Stimulated activated effector memory CD8-positive, alpha-beta T cell treated with anti-CD3 and anti-CD28 coated beads, Interleukin-12 subunit alpha, Interleukin-12 subunit beta, amount 100 ng/mL, for 72 hours (primary cell): Measurements from ENCODE around the gene SFXN2.

ENCODE experiments used
- ATAC-seq: fragments of 150-1000 bp; cut with Tn5 transposase; 2 replicates; pipeline ENCODE4 v1.10.0; 2021
- DNase-seq, 2 donors: peaks; one replicate each; pipeline ENCODE4 v3.0.0; 2021 to 2022; ENCODE audit warnings: low spot score in 2 of 2
- H3K27ac Mint-ChIP-seq: one replicate; pipeline ENCODE4 v1.8.0; 2022; ENCODE audit warnings: mild to moderate bottlenecking, mixed read lengths
- H3K36me3 Mint-ChIP-seq: one replicate; pipeline ENCODE4 v1.8.0; 2022; ENCODE audit warnings: mild to moderate bottlenecking, mixed read lengths
- H3K4me1 Mint-ChIP-seq: one replicate; pipeline ENCODE4 v1.8.0; 2022; ENCODE audit warnings: mixed read lengths
- H3K4me3 Mint-ChIP-seq: one replicate; pipeline ENCODE4 v1.8.0; 2022; ENCODE audit warnings: mild to moderate bottlenecking, mixed read lengths
- H3K9me3 Mint-ChIP-seq: one replicate; pipeline ENCODE4 v1.8.0; 2022; ENCODE audit warnings: mixed read lengths

SFXN2 gene

DNA sequence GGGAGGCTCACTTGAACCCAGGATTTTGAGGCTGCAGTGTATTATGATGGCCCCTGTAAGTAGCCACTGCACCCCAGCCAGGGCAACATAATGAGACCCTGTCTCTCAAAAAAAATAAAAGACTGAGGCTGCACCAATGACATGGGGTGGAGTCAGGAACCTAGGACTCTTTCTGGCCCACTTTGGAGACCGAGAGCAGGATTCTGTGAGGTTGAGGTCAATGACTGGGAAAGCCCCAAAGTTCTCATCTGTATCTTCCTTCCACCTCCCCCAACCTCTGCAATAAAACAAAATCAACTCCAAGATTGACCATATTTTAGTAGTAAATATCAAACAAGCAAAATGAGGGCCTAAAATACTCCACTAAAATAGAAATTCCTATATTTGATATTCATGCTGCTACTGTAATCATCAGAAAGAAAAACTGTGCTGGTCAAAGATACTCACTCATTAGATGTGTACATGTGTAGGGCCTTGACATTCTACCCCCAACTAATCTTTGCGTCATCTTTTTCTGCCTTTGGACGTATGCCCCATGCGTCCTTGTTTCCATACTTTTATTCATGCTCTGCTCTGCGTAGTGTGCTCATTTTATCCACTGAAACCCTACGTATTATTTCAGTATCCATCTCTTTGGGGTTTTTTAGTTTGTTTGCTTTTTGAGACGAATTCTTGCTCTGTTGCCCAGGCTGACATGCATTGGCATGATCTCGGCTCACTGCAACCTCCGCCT, 53.2 kb downstream of the SFXN2 start:
- H3K9me3 Mint-ChIP-seq = no peaks in the 10 kb centered on the region
- no peak overlapping the region for H3K4me3 Mint-ChIP-seq
- peaks cover 43% of the 10 kb centered on the region for H3K4me1 Mint-ChIP-seq
- peaks cover 34% of the 10 kb centered on the region for H3K36me3 Mint-ChIP-seq
- no peak for DNase-seq
- H3K27ac Mint-ChIP-seq = no peak overlapping the region
- ATAC-seq = peak; percentile 67

GRCh38 chr10:102769375-102770107, 55.1 kb downstream of the SFXN2 start:
- H3K36me3 Mint-ChIP-seq = peaks cover 27% of the 10 kb centered on the region
- H3K4me1 Mint-ChIP-seq = peaks cover 59% of the 10 kb centered on the region
- H3K27ac Mint-ChIP-seq = peak overlapping the region; percentile 77
- ATAC-seq = peak; percentile 15
- no peaks in the 10 kb centered on the region for H3K9me3 Mint-ChIP-seq
- H3K4me3 Mint-ChIP-seq = no peak overlapping the region
- DNase-seq = no peak

DNA sequence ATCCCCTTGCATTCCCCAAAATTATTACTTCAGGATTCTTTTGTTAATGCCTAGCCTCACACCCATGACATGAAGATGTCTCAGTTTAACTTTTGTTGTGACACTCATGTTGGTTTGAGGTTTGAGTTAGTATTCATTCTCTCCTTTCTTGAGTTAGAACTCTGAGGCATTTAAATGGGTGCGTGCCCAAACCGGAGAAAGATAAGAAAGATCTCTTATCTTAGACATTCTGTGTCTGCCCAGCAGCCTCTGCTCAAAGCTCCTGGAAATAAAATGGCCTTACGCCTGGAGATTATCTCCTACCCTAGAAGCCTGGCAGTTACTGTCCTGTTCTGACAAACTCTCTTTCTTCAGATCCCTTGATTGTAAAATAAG, 55.7 kb downstream of the SFXN2 start:
- no peak for DNase-seq
- H3K27ac Mint-ChIP-seq = peak overlapping the region; percentile 77
- H3K4me1 Mint-ChIP-seq = peaks cover 63% of the 10 kb centered on the region
- H3K4me3 Mint-ChIP-seq = no peak overlapping the region
- peak; percentile 74 for ATAC-seq
- H3K9me3 Mint-ChIP-seq = no peaks in the 10 kb centered on the region
- peaks cover 31% of the 10 kb centered on the region for H3K36me3 Mint-ChIP-seq

- ATAC-seq (peak; percentile 43), DNase-seq (no peak)
- H3K9me3 Mint-ChIP-seq = no peaks in the 10 kb centered on the region
- H3K36me3 Mint-ChIP-seq = peaks cover 27% of the 10 kb centered on the region
- peaks cover 69% of the 10 kb centered on the region for H3K4me1 Mint-ChIP-seq
- peak overlapping the region; percentile 77 for H3K27ac Mint-ChIP-seq
- no peak overlapping the region for H3K4me3 Mint-ChIP-seq
Observed at GRCh38 chr10:102770792-102771191, 56.4 kb downstream of the SFXN2 start.

- Mint-ChIP-seq H3K27ac (peak overlapping the region; percentile 58), H3K4me1 (peaks cover 62% of the 10 kb centered on the region), H3K4me3 (no peak overlapping the region), H3K36me3 (peaks cover 22% of the 10 kb centered on the region), H3K9me3 (no peaks in the 10 kb centered on the region)
- no peak for DNase-seq
- ATAC-seq = no peak
Observed at GRCh38 chr10:102773320-102773719, 58.9 kb downstream of the SFXN2 start.

DNA sequence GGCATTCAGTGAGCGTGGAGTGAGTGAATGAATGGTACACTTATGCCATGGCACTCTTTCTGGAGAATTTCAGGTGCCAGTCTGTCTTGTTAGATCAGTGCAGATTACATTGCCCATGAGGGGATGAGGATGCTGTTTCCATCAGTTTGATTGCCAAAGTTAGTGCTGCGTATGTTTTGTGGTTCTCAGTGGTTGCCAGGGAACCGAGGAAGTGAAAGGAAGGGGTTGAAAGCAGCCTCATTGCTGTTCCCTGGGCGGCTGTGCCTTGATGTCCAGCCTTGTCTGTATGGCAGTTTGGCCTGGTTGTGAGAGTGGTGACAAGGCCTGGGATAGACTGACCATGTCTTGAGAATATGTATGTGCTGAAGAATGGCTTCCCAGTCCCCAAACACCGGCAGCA, 59.5 kb downstream of the SFXN2 start:
- H3K36me3 Mint-ChIP-seq = peaks cover 22% of the 10 kb centered on the region
- peaks cover 64% of the 10 kb centered on the region for H3K4me1 Mint-ChIP-seq
- no peak overlapping the region for H3K4me3 Mint-ChIP-seq
- DNase-seq (no peak), ATAC-seq (peak; percentile 25)
- peak overlapping the region; percentile 58 for H3K27ac Mint-ChIP-seq
- H3K9me3 Mint-ChIP-seq = no peaks in the 10 kb centered on the region

- peaks cover 58% of the 10 kb centered on the region for H3K4me1 Mint-ChIP-seq
- DNase-seq (no peak), ATAC-seq (no peak)
- peaks cover 22% of the 10 kb centered on the region for H3K36me3 Mint-ChIP-seq
- H3K27ac Mint-ChIP-seq = no peak overlapping the region
- H3K9me3 Mint-ChIP-seq = no peaks in the 10 kb centered on the region
- no peak overlapping the region for H3K4me3 Mint-ChIP-seq
Observed at GRCh38 chr10:102775201-102775934, 60.9 kb downstream of the SFXN2 start.

DNA sequence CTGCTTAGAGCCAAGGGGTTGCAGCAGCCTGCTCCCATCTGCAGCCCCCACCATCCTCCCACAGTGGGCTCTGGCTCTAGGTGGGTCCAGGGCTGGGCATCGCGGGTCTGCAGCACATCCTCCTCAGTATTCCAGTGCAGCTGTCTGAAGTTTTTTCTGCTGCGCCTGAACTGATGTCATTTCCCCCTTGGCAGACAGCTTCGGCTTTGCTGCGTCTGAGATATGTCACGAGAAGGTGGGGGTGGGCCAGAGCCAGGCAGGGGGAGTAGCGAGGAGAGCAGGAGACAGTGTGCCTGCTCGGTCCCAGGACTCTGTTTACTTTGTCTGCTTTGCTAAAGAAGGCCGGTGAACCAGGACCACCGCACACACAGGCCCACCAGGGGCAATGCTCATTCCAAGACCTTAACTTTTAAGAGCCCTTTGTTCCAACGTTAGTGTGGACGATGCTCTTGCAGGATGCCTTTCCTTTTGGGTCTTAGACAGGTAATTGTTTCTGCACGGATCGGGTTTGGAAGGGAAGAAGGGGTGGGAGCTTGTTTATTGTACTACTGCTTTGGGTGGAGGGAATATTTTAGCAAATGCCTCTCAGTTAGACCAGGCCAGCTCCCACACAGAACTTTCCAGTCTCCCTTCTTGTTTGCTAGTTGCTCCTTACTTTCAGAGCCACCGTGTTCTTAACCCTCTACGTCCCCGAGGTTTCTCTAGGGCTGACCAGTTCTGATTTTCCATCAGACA, 61.7 kb downstream of the SFXN2 start:
- H3K27ac Mint-ChIP-seq = peak overlapping the region; percentile 81
- peaks cover 22% of the 10 kb centered on the region for H3K36me3 Mint-ChIP-seq
- H3K4me1 Mint-ChIP-seq = peaks cover 58% of the 10 kb centered on the region
- DNase-seq = no peak
- H3K9me3 Mint-ChIP-seq = no peaks in the 10 kb centered on the region
- ATAC-seq = no peak
- H3K4me3 Mint-ChIP-seq = no peak overlapping the region

DNA sequence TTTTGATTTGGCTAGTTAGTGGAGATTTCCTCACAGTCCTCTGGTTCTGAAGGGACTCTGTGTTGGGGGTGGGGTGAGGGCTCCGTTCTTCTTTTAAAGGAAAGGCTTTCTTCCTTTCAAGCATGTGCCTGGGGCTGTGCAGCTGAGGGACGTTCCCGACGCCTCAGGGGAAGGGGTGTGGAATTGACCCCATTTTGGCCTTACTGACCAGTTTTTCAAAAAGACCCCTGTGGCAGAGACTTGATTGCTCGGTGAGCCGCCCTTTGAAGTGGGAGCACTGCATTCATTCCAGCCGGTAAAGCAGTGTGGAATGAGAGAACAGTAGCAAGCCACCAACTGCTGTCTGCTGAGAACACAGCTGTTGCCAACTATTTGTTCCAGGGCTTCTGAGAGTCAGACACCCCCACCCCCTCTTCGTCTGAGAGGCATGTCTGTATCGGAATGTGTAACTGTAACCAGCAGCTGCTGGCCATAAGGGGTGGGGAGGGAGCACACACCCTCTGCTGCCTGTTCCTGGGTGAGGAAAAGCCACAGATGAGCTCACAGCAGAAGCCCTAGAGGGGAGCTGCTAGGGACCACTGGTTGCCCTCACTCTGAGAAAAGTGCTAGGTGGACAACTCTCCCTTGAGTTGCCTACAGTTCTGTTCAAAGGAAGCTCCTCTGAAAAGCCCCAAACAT, 62.5 kb downstream of the SFXN2 start:
- Mint-ChIP-seq H3K9me3 (no peaks in the 10 kb centered on the region), H3K4me3 (no peak overlapping the region), H3K27ac (peak overlapping the region; percentile 81), H3K4me1 (peaks cover 65% of the 10 kb centered on the region), H3K36me3 (peaks cover 22% of the 10 kb centered on the region)
- DNase-seq = no peak
- no peak for ATAC-seq

- ATAC-seq (no peak), DNase-seq (no peak)
- peaks cover 69% of the 10 kb centered on the region for H3K4me1 Mint-ChIP-seq
- H3K36me3 Mint-ChIP-seq = peaks cover 14% of the 10 kb centered on the region
- peak overlapping the region; percentile 53 for H3K27ac Mint-ChIP-seq
- no peaks in the 10 kb centered on the region for H3K9me3 Mint-ChIP-seq
- no peak overlapping the region for H3K4me3 Mint-ChIP-seq
Observed at GRCh38 chr10:102777711-102778453, 63.4 kb downstream of the SFXN2 start.

GRCh38 chr10:102778781-102779180, 64.3 kb downstream of the SFXN2 start:
- H3K4me3 Mint-ChIP-seq = no peak overlapping the region
- H3K9me3 Mint-ChIP-seq = no peaks in the 10 kb centered on the region
- peaks cover 12% of the 10 kb centered on the region for H3K36me3 Mint-ChIP-seq
- ATAC-seq (no peak), DNase-seq (no peak)
- no peak overlapping the region for H3K27ac Mint-ChIP-seq
- H3K4me1 Mint-ChIP-seq = peaks cover 69% of the 10 kb centered on the region

DNA sequence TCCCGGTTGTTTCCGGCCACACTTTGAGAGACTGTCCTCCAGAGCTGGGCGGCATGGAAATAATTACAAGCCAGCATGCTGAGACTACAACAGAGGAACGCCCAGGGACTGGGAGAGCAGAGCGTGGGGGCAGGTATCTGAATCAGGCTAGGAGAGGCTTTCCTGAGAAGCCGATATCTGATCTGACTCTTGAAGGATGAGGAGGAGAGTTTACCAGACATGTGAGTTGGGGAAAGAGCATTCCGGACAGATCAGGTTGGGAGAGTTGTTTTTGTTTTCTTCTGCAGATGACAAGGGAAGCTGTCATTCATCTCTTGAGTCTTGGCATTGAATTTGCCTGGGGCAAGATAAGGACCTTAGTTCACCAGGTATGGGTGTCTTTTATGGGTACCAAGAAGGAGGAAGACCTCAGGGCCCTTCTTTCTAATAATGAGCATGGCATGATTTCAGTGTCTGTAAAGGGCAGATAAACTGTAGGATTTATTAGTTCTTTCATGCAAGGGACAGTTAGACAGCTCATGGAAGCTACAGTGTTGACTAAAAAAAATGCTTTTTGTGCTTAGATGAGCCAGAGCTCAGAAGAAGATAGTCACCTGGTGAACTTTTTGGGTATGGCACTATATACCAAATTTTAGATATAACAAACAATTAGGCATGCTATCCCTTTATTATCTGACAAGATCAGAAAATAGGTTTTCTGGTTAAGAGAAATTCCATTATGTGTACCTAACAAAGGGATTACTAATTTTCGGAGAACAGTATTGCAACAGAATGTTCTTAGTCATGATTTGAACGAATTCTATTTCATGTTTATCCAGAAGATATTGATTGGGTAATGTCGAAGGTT, 65.5 kb downstream of the SFXN2 start:
- peaks cover 59% of the 10 kb centered on the region for H3K4me1 Mint-ChIP-seq
- H3K27ac Mint-ChIP-seq = no peak overlapping the region
- no peaks in the 10 kb centered on the region for H3K9me3 Mint-ChIP-seq
- no peak overlapping the region for H3K4me3 Mint-ChIP-seq
- H3K36me3 Mint-ChIP-seq = peaks cover 5% of the 10 kb centered on the region
- DNase-seq (no peak), ATAC-seq (no peak)

DNA sequence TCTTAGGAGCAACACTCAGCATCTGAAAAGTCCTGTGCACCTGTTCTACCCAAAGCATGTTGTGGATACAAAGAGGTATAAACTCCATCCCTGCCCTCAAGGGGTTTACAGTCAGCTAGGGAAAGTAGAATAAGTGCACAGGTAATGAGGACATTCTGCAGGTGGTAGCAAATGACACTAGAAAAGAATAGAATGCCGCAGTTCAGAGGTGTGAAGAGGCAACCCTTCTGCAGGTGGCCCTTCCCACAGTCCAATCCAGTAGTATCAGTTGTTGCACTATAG, 66.0 kb downstream of the SFXN2 start:
- no peak overlapping the region for H3K4me3 Mint-ChIP-seq
- no peaks in the 10 kb centered on the region for H3K9me3 Mint-ChIP-seq
- no peaks in the 10 kb centered on the region for H3K36me3 Mint-ChIP-seq
- no peak for ATAC-seq
- no peak overlapping the region for H3K27ac Mint-ChIP-seq
- peaks cover 58% of the 10 kb centered on the region for H3K4me1 Mint-ChIP-seq
- no peak for DNase-seq
